Vagina (tissue), 2 donors: ENCODE data around the gene TADA2A. TPM values are rescaled to one million over a fixed set of nuclear protein-coding genes. Genes with fewer than 3 reads are reported as not detected.

Experiments used
- DNase-seq, 2 donors: peaks; one replicate each; pipeline ENCODE4 v3.0.0-alpha.2; 2017; ENCODE audit errors: extremely low spot score in 2 of 2
- H3K27ac ChIP-seq: fragments of 200-600 bp; sonication (generic); one replicate; pipeline ENCODE4 v1.5.1; 2019
- H3K27me3 ChIP-seq: fragments of 200-600 bp; sonication (generic); one replicate; pipeline ENCODE4 v1.5.1; 2019
- H3K36me3 ChIP-seq, 2 donors: fragments of 200-600 bp; sonication (generic); one replicate each; pipeline ENCODE4 v1.5.1; 2017 to 2019
- H3K4me1 ChIP-seq: fragments of 200-600 bp; sonication (generic); one replicate; pipeline ENCODE4 v1.5.1; 2019
- H3K4me3 ChIP-seq, 2 donors: fragments of 200-600 bp; sonication (generic); 1 replicate in 1 of 2; 2 replicates in 1 of 2; pipeline ENCODE4 v1.5.1; 2016 to 2019
- H3K9me3 ChIP-seq: fragments of 200-600 bp; sonication (generic); one replicate; pipeline ENCODE4 v1.5.1; 2019
- CTCF ChIP-seq, 3 experiments: fragments of 450-650 bp in 2 of 3; fragments of 200-600 bp in 1 of 3; sonication (generic) in 1 of 3; IDR thresholded peaks; one replicate each; pipeline ENCODE4 v1.5.1; 2017 to 2019; ENCODE audit warnings: antibody characterized with exemption in 3 of 3, mild to moderate bottlenecking in 2 of 3, moderate library complexity in 2 of 3
- POLR2A ChIP-seq, 2 donors: fragments of 450-650 bp; IDR thresholded peaks; one replicate each; pipeline ENCODE4 v1.6.1; 2017; ENCODE audit warnings: antibody characterized with exemption in 2 of 2, mild to moderate bottlenecking in 2 of 2, moderate library complexity in 2 of 2
- POLR2AphosphoS5 ChIP-seq, 2 donors: sonication (generic); formaldehyde crosslinking; IDR thresholded peaks; one replicate each; pipeline ENCODE4 v1.9.0; 2017; ENCODE audit warnings: antibody characterized with exemption in 2 of 2, mild to moderate bottlenecking in 2 of 2, low read depth in 1 of 2; ENCODE audit not compliant: insufficient read depth in 1 of 2
- intact Hi-C: fragments of 100-400 bp; cut with DNase I; formaldehyde crosslinking; loops from one replicate; pipeline ENCODE4 v1.15.1; 2023
- total RNA-seq: library from RNA; depleted of rRNA; stranded (reverse); fragments of >200 nt; gene quantifications from one replicate; pipeline ENCODE4 v1.2.3, GENCODE V29; 2016

TADA2A gene
- total RNA-seq, 1 donor from 2014 or later: 44.2 TPM

GRCh38 chr17:37462492-37462891 is 55.8 kb downstream of the TADA2A start:
- no peak overlapping the region for H3K27ac ChIP-seq
- no peaks in the 10 kb centered on the region for H3K9me3 ChIP-seq
- H3K36me3 ChIP-seq: peaks cover 0 to 22% of the 10 kb centered on the region in 2 donors
- H3K4me3 ChIP-seq: no peak overlapping the region
- TF ChIP-seq POLR2AphosphoS5 (IDR thresholded peaks at IDR 0.05; ENCODE audit: insufficient read depth in 1 of 2, low read depth in 1 of 2) (no peak), POLR2A (IDR thresholded peaks at IDR 0.05) (no peak)
- no peaks in the 10 kb centered on the region for H3K4me1 ChIP-seq
- intact Hi-C loops: no loop called here
- no peaks in the 10 kb centered on the region for H3K27me3 ChIP-seq
- DNase-seq: no peak

GRCh38 chr17:37463039-37463438 is 56.4 kb downstream of the TADA2A start:
- Histone ChIP-seq H3K36me3 (peaks cover 0 to 26% of the 10 kb centered on the region in 2 donors), H3K4me1 (no peaks in the 10 kb centered on the region), H3K27me3 (no peaks in the 10 kb centered on the region), H3K9me3 (no peaks in the 10 kb centered on the region), H3K27ac (no peak overlapping the region), H3K4me3 (no peak overlapping the region)
- no peak for DNase-seq
- TF ChIP-seq POLR2AphosphoS5 (IDR thresholded peaks at IDR 0.05; ENCODE audit: insufficient read depth in 1 of 2, low read depth in 1 of 2) (no peak), POLR2A (IDR thresholded peaks at IDR 0.05) (no peak), CTCF (IDR thresholded peaks at IDR 0.05) (no peak)
- intact Hi-C loops: no loop called here

GRCh38 chr17:37465069-37465616 is 58.5 kb downstream of the TADA2A start:
- TF ChIP-seq POLR2A (IDR thresholded peaks at IDR 0.05) (no peak), CTCF (IDR thresholded peaks at IDR 0.05) (no peak), POLR2AphosphoS5 (IDR thresholded peaks at IDR 0.05; ENCODE audit: insufficient read depth in 1 of 2, low read depth in 1 of 2) (no peak)
- H3K4me3 ChIP-seq: no peak overlapping the region
- H3K36me3 ChIP-seq: peaks cover 0 to 32% of the 10 kb centered on the region in 2 donors
- no peak for DNase-seq
- H3K4me1 ChIP-seq: no peaks in the 10 kb centered on the region
- no peak overlapping the region for H3K27ac ChIP-seq
- H3K27me3 ChIP-seq: no peaks in the 10 kb centered on the region
- intact Hi-C loops: no loop called here
- H3K9me3 ChIP-seq: no peaks in the 10 kb centered on the region

GRCh38 chr17:37466471-37466870 is 59.8 kb downstream of the TADA2A start:
- Histone ChIP-seq H3K27ac (no peak overlapping the region), H3K36me3 (peaks cover 0 to 45% of the 10 kb centered on the region in 2 donors), H3K9me3 (no peaks in the 10 kb centered on the region), H3K4me3 (no peak overlapping the region), H3K27me3 (no peaks in the 10 kb centered on the region), H3K4me1 (no peaks in the 10 kb centered on the region)
- TF ChIP-seq POLR2AphosphoS5 (IDR thresholded peaks at IDR 0.05; ENCODE audit: insufficient read depth in 1 of 2, low read depth in 1 of 2) (peak in 1 of 2 donors; percentile 75), CTCF (IDR thresholded peaks at IDR 0.05) (no peak), POLR2A (IDR thresholded peaks at IDR 0.05) (no peak)
- DNase-seq: no peak
- intact Hi-C loops: no loop called here

GRCh38 chr17:37470181-37470580 is 63.5 kb downstream of the TADA2A start:
- Histone ChIP-seq H3K4me3 (no peak overlapping the region), H3K36me3 (peaks cover 0 to 60% of the 10 kb centered on the region in 2 donors), H3K9me3 (no peaks in the 10 kb centered on the region), H3K27me3 (no peaks in the 10 kb centered on the region), H3K27ac (no peak overlapping the region), H3K4me1 (peaks cover under 1% of the 10 kb centered on the region)
- intact Hi-C loops: no loop called here
- TF ChIP-seq POLR2AphosphoS5 (IDR thresholded peaks at IDR 0.05; ENCODE audit: insufficient read depth in 1 of 2, low read depth in 1 of 2) (no peak), CTCF (IDR thresholded peaks at IDR 0.05) (no peak), POLR2A (IDR thresholded peaks at IDR 0.05) (no peak)
- DNase-seq: no peak
